Stimulated activated CD8-positive, alpha-beta memory T cell treated with anti-CD3 and anti-CD28 coated beads, Interleukin-12 subunit alpha, Interleukin-12 subunit beta, amount 100 ng/mL, for 1 hour (primary cell): Measurements from ENCODE around the gene ATAD3B.
"Not testable (repeated sequence)": the region's sequence is repeated elsewhere in the genome, so short reads cannot be mapped to it uniquely, and the experiment has no call there.

ENCODE experiments used
- DNase-seq: peaks from one replicate; pipeline ENCODE4 v3.0.0-alpha.2; 2020; ENCODE audit warnings: low read depth

The ATAD3B gene, protein sequence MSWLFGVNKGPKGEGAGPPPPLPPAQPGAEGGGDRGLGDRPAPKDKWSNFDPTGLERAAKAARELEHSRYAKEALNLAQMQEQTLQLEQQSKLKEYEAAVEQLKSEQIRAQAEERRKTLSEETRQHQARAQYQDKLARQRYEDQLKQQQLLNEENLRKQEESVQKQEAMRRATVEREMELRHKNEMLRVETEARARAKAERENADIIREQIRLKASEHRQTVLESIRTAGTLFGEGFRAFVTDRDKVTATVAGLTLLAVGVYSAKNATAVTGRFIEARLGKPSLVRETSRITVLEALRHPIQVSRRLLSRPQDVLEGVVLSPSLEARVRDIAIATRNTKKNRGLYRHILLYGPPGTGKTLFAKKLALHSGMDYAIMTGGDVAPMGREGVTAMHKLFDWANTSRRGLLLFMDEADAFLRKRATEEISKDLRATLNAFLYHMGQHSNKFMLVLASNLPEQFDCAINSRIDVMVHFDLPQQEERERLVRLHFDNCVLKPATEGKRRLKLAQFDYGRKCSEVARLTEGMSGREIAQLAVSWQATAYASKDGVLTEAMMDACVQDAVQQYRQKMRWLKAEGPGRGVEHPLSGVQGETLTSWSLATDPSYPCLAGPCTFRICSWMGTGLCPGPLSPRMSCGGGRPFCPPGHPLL

DNA sequence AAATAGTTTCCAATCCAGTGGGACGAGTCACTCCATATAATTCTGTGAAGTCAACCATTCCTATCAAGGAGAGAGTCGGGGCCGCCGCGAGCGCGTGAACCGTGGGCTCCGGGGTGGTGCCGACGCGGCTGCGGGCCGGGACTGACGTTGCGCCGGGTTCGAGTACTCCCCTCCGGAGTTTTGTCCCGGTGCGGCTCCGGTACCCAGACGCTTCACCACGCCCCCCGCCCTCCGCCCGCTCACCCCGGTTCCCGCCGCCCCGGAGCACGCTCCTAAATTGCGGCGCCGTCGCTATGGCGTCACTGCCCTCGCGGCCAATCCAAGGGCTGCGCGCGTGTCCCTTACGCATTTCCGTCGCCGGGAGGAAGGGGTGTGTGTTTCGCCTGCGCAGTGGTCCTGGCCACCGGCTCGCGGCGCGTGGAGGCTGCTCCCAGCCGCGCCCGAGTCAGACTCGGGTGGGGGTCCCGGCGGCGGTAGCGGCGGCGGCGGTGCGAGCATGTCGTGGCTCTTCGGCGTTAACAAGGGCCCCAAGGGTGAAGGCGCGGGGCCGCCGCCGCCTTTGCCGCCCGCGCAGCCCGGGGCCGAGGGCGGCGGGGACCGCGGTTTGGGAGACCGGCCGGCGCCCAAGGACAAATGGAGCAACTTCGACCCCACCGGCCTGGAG, at the start of gene ATAD3B:
ATAD3B (plus strand) TSS at position 377 of the 664 bp plus-strand sequence; CDS start at position 497, 120 bp downstream.
- peak; percentile 85 for DNase-seq

DNA sequence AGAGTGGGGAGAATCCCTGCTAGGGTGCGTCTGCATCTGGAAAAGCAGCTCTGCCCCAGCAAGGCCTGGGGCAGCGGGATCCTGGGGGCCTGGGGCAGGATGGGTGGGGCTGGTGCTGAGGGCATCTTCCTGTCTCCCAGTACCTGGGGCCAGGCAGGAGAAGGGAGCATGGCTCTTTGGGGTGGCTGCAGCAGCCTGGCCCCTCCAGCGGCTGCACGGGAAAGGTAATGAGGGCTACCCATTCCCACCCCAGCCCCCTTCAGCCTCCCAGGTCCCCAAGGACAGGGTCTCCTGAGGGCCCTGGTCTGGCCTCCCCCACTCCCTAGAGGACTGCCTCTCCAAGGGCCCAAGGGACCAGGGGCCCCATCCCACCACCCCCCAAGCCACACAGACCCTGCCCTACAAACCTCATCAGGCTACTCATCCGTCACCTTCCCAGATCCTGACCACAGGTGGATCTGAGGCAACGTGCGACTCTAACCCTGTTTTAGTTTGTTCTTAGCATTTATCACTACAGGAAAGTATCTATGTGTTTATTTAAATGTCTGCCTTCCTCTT, 49.6 kb upstream of the ATAD3B start:
- DNase-seq = no peak

DNA sequence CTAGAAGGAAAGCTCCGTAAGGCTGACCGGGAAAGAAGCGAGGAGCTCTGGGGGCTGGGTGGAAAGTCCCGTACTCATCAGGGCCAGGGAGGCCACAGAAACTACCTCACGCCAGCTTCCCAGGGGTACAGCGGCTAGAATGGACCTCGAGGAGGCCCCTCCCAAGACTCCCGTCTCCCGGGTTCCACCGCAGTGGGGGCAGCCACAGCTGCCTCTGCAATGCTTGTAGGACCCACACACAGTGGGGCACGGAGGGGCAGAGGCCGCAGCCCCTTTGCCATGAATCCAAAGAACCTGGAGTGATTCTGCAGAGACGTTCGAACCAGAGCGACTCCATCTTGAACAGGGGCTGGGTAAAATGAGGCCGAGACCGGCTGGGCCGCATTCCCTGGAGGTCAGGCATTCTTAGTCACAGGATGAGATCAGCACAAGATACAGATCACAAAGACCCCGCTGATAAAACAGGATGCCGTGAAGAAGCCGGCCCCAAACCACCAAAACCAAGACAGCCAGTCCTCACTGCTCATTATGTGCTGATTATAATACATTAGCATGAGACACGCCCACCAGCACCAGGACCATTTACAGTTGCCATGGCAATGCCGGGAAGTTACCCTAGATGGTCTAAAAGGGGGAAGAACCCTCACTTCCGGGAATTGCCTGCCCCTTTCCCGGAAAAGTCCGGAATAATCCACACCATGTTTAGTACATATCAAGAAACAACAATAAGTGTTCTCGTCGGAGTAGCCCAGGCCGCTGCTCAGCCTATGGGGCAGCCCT, 48.9 kb upstream of the ATAD3B start:
- no peak for DNase-seq

DNA sequence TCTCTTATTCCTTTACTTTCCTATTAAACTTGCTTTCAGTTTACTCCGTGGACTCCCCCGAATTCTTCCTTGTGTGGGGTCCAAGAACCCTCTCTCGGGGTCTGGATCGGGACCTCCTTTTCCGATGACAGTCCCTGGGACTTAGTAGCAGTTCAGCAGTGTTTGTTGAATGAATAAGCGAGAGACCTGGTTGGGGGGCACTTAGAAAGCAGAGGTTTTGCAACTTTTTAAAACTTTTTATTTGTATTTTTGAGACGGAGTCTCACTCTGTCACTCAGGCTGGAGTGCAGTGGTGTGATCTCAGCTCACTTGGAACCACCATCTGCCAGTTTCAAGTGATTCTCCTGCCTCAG, 48.3 kb upstream of the ATAD3B start:
- no peak for DNase-seq

DNA sequence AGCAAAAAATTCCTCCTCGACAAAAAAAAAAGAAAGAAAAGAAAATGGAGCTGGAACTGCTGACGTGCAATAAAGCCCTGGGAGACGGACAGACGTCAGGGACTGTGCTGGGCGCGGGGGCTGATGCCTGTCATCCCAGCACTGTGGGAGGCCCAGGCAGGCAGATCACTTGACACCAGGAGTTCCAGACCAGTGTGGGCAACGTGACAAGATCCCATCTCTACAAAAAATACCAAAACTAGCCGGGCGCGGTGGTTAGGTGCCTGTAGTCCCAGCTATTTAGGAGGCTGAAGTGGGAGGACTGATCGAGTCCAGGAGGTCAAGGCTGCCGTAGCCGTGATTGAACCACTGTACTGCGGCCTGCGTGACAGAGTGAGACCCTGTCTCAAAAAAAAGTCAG, 46.9 kb upstream of the ATAD3B start:
- no peak for DNase-seq

DNA sequence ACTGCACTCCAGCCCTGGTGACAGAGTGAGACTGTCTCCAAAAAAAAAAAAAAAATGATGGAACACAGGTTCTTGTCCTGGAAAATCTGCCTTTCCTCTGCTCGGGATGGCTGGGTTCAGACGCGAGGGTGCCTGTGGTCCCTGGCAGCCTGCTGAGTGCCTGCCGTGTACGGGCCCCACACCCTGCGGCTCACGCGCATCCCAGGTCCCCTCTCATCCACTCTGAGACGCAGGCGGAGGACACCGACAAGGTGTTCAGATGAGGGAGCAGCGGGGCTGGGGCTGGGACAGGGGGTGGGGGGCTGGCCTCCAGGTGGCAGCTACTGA, 46.2 kb upstream of the ATAD3B start:
- DNase-seq = no peak

DNA sequence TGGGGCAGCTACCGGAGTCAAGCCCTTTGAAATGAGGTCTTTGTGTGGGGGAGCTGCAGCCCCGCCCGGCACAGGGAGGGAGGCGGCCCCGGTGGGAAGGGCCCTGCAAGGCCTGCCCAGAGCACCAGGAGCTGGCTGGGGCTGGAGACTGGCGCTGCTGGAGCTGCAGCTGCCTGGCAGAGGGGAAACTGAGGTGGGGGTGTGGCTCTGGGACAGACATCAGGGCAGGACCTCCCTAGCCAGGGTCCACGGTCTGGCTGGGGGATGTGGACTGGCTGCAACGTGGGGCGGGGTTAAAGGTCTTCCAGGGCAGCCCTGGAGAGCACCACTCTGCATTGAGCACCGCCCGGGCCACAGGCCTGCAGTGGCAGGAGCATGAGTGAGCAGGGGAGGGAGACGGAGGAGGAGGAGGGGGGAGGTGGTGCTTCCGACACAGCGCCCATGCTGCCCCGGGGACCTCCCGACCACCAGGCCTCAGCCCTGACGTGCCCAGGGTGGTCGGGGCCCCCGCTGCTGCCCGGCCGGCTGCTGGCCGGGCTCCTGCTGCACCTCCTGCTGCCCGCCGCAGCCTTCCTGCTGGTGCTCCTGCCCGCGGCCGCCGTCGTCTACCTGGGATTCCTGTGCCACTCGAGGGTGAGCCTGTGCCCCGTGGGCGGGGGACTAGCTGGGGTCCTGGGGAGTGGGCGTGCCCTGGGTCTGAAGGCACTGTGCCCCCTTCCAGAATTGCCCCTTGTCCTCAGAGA, 45.6 kb upstream of the ATAD3B start:
- DNase-seq = no peak

DNA sequence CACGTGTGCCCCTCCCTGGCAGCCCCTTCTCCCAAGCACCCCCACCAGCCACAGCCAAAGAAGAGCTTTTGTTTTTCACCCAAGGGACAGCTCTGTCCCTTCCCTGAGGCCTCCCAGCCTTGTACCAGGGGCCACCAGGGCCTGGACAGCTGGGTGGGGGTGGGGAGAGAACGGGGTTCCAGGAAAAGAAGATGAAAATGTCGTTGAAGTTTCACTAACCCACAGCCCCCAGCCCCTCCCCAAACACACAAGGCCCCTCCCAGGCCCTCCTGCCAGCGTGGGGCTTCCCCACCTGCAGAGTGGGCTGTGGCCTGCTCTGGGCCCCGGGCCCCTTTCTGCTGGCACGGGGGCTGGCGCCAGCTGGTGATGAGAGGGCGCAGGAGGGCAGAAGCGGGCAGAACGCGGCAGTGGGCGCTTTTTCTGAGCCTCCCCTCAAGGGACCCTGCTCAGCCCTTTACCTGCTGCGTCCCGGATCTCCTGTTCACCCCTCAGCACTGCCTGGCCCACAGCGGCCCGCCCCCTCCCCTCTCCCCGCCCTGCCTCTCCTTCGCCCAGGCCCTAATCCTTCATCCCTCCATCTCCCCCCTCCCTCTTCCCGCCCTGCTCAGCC, 45.0 kb upstream of the ATAD3B start:
- no peak for DNase-seq

DNA sequence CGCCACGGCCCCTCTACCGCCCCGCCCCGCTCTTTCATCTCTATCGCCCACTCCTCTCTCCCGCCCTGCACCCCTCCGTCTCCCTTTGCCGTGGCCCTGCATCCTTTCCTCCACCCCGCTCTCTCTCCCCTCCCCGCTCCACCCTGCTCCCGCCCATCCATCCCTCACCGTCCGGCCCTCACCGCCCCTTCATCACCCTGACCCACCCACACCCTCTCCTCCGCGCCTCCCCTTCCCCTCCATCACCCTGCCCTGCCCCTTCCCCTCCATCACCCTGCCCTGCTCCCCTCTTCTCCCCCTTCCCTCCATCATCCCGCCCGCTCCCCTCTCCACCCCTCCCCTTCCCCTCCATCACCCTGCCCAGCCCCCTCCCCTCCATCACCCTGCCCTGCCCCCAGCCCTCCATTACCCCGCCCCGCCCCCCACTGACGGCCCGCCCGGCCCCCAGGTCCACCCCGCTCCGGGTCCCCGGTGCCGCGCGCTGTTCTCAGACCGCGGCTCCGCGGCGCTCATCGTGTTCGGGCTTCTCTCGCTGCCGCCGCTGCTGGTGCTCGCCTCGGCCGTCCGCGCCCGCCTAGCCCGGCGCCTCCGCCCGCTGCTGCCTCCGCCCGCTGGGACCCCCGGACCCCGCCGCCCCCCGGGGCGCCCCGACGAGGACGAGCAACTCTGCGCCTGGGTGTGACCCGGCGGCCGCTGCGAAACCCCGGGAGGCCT, 44.3 kb upstream of the ATAD3B start:
- DNase-seq = no peak

DNA sequence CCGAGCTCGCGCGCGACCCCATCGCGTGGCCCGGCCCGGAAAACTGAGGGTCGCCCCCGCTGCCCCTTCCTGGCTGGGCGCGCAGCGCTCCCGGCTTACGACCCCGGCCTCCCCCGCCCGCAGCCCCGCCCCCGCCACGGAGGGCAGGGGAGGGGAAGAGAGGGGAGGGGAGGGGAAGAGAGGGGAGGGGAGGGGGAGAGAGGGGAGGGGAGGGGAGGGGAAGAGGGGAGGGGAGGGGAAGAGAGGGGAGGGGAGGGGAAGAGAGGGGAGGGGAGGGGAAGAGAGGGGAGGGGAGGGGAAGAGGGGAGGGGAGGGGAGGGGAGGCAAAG, 43.8 kb upstream of the ATAD3B start:
- no peak for DNase-seq

DNA sequence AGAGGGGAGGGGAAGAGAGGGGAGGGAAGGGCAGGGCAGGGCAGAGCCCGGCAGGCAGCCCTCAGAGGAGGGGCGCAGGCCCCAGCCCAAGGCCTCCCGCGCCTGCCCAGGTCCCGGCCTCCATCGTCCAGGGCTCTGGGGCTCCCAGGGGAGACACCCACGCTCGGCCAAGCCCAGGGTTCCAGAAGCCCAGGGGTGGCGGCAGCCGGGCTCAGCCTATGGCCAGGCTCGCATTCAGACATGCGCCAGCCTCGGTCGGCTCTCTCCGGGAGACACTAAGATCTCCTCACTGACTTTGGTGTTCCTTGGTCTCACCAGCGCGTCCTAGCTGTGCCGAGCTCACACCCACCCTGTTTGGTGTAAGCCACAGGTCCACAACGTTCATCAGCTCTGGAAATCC, 43.4 kb upstream of the ATAD3B start:
- no peak for DNase-seq

DNA sequence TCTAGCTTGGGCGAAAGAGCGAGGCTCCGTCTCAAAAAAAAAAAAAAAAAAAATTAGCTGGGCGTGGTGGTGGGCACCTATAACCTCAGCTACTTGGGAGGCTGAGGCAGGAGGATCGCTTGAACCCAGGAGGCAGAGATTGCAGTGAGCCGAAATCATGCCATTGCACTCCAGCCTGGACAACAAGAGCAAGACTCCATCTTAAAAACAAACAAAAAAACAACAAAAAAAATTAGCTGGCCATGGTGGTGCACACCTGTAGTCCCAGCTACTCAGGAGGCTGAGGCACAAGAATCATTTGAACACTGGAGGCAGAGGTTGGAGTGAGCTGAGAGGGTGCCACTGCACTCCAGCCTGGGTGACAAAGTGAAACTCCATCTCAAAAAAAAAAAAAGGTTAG, 42.6 kb upstream of the ATAD3B start:
- DNase-seq = not testable (repeated sequence)

DNA sequence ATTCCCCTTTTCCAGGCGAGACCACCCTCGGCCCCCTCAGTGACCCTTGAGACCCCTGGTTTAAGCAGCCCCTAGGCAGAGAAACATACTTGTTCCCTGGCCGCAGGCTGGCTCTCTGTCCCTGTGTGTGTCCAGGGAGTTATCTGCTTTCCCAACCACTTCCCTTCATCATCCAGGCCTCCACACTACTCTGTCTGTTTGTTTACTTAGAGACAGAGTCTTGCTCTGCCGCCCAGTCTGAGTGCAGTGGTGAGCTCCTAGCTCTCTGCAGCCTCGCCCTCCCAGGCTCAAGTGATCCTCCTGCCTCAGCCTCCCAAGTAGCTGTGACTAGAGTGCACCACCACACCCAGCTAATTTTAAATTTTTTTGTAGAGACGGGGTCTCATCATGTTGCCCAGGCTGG, 41.9 kb upstream of the ATAD3B start:
- DNase-seq = no peak

DNA sequence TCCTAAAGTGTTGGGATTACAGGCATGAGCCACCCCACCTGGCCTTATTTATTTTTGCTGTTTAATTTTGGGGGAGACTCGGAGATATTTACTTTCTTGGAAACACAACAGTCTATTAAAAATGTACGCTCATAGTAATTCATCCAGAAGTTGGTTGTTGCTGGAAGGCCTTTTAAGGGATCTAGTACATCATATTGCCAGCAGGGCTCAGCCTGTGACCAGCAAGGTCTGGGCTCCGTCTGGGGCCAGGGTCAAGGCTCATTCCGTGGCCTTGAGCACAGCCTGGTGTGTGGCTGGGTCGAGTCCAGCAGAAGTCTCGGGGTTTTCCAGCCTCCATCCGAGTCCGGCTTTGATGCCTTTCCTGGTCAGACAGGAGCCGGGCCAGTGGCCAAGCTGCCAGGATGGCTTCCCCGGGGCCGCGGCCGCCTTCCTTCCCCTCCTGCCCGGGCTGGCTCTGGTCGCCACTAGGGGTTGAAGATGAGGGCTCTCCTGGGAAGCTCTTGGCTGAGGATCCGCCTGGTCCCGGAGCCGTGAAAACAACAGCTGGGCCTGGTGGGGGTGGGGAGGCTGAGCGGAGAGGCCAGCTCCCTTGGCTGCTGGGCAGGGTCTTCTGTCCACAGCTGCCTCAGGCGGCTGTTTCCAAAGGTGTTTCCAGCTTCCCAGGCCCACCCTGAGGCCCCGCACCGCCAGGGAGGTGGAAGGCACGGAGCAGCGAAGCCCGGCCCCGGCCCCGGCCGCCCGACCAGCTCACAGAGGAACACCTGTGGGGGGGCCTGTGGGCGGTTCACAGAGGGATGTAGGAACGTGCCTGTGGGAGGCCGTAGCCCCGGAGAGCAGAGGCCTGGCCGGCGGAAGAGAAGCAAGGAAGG, 41.2 kb upstream of the ATAD3B start:
- DNase-seq = no peak

DNA sequence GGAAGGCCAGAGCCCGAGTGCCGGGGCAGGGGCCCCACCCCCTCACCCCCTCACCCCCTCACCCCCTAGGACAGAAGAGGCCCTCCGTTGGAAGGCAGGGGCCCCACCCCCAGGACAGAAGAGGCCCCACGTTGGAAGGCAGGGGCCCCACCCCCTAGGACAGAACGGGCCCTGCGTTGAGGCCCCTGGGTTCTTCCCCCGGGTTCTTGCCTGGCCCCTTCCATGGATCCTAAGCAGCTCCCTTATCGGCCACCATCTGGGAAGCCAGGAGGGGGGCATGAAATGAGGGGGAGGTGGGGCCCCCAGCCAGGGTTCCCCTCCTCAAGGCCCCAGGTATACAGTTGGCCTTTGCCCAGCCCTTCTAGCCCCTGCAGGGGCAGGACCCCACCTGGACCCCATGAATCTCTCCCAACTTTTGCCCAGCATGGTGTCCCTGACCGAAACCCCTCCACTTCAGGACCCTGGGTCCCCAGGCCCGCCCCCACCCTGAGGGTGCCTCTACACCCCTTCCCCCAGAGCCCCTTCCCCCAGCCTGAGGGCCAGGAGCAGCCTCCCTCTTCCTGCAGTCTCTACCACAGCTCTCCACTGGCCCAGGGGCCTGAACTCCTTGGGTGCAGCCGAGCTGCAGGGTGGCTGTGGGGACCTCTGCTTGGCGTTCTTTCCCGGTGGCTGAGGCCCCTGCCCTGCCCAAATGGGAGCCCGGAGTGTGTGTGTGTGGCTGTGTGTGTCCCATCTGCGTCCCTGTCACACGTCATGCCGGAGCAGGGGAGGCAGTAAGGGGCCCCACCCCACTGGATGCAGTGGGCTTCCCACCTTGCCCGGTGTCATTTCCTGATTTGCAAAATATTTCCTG, 40.3 kb upstream of the ATAD3B start:
- DNase-seq = no peak

DNA sequence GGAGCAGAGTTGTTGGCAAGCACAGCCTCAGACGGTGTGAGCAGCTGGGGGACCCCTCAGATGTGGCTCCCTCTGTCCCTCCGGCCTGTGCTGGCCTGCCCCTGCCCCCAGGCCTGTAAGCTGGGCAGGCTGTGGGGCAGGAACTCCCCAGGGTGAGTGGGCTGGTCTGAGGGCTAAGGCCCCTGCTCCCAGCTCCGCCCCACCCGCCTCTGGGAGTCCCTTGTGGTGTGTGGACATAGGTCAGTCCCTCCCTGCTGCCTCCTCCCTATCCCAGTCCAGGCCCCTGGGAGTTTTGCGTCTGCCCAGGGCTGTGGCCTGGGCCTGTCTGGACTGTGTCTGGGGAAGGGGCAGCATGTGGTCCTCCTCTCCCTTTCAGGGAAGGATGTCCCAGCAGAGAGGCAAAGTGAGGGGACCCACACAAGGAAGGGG, 39.7 kb upstream of the ATAD3B start:
- DNase-seq = no peak

DNA sequence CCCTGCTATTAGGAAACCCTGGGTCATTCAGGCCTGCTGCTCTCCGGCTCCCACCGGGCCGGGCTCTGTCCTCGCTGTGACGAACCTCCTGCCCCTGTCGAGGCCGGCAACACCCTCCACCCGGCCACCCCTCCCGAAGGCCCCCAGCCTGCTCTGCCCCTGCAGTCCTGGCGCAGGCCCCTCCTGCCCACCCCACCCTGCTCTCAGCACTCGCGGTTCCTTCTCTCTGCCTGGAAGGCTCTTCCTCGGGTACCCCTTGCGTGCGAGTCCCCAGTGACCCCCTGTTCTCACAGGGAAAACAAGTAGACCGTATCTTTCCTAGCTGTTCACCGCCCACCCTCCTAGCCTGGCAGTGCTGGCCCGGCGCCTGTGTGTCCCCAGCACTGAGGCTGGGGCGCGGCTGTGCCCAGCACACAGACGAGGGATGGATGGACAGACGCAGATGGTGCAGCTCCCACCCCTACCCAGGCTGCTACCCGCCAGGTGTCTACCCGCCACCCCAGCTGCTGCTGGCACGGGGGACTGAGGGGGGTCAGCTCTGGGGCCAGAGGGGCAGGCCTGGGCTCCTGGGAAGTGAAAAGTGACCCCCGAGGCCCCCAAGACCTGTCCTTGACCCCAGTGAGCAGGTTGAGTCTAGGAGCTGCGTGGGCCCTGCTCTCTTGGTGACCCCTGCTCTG, 39.2 kb upstream of the ATAD3B start:
- no peak for DNase-seq
